GM18867 (cell line): ENCODE data around the gene RNF180.
A peak's percentile ranks its signal among the peaks of the same experiment; 100 is the strongest.

ENCODE experiments used
- ATAC-seq: cut with Tn5 transposase; IDR thresholded peaks from one replicate; pipeline ENCODE4 v1.9.1; 2021; ENCODE audit warnings: mild to moderate bottlenecking, moderate library complexity; ENCODE audit not compliant: unreplicated experiment

Gene RNF180, protein sequence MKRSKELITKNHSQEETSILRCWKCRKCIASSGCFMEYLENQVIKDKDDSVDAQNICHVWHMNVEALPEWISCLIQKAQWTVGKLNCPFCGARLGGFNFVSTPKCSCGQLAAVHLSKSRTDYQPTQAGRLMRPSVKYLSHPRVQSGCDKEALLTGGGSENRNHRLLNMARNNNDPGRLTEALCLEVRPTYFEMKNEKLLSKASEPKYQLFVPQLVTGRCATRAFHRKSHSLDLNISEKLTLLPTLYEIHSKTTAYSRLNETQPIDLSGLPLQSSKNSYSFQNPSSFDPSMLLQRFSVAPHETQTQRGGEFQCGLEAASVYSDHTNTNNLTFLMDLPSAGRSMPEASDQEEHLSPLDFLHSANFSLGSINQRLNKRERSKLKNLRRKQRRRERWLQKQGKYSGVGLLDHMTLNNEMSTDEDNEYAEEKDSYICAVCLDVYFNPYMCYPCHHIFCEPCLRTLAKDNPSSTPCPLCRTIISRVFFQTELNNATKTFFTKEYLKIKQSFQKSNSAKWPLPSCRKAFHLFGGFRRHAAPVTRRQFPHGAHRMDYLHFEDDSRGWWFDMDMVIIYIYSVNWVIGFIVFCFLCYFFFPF

DNA sequence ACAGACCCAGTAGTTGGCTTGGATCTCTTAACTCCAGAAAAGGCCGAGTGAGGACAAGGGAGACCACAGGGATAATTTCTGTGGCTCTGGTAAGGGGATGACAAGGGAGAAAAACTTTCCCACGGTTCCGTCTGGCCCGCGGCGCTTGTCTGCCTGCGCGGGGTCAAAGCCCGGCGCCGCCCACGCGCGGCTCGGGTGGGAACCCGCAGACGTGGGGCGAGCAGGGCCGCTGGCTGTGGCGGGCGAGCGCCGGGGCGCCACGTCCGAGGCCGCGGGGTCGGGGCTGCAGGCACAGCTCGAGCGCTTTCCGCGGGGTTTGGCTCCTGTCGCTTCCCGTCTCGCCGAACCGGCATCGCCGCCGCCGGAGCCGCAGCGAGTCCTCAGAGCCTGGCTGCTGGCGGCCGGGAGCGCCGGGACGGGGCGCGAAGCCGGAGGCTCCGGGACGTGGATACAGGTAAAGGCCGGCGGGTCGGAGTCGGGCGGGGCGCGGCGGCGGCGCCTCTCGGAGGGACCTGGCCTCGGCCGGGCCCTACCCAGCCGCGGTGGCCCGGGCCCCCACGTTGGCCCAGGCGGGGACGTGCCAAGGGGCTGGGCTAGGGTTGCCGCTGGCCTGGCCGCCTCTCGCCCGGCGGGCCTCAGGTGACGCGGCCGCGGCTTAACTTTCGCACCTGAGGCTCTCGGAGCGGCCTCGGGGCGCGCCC is at the start of gene RNF180:
RNF180 (plus strand) TSS at position 344 of the 701 bp plus-strand sequence. CDS start 34,965 bp downstream, outside the sequence.
- ATAC-seq = no peak

DNA sequence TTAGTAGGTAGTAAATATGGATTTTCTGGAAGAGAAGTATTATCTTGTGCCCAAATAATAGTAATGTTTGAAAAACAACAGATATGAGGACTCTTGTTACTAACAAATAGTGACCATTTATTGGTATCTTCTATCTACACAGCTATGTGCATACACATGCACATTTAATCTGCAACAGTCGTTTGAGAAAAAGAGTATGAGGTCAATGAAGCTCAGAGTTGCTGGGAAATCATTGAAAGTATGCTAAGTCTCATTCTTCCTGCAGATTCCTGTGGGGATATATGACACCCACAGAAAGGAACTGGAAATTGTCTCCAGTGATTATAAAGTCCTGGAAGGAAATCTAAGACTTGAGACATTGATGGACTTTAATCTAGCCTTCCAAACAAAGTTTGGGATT is 40.1 kb upstream of the RNF180 start:
- ATAC-seq = no peak

DNA sequence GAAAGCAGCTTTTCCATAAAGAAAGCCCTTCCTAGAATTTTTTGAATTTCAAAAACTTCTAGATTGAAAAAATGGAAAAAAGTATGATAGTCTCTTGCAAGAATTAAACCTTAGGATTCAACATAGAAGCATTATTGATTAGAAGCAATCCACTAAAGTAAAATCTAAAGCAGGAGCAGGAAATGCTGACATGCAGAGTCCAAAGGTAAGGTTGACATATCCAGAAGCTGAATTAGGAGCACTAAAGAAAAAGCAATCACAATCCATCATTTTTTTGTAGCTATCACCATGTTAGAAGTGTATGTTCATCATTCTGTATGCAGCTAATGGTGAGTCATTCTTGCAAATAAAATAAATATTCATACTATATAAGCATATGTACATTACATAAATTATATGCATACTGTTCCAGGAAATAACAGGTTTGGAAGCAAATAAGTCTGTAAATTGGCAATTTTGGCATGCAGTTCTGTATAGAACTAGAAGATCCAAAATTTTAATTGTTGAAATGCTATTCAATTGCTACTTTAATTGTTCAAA is 39.4 kb upstream of the RNF180 start:
- no peak for ATAC-seq

DNA sequence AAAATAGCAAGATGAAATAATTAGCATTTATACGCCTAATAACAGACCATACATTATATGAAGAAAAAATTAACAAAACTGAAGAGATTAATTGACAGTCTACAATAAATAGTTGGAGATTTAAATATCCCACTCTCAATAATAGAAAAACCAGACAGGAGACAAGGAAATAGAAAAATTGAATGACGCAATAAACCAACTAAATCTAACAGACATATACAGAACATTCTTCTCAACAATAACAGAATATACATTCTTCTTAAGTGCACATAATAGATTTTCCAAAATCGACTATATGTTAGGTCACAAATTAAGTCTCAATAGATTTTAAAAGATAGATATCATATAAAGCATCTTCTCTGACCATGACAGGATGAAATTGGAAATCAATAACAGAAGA is 25.6 kb upstream of the RNF180 start:
- ATAC-seq = no peak

DNA sequence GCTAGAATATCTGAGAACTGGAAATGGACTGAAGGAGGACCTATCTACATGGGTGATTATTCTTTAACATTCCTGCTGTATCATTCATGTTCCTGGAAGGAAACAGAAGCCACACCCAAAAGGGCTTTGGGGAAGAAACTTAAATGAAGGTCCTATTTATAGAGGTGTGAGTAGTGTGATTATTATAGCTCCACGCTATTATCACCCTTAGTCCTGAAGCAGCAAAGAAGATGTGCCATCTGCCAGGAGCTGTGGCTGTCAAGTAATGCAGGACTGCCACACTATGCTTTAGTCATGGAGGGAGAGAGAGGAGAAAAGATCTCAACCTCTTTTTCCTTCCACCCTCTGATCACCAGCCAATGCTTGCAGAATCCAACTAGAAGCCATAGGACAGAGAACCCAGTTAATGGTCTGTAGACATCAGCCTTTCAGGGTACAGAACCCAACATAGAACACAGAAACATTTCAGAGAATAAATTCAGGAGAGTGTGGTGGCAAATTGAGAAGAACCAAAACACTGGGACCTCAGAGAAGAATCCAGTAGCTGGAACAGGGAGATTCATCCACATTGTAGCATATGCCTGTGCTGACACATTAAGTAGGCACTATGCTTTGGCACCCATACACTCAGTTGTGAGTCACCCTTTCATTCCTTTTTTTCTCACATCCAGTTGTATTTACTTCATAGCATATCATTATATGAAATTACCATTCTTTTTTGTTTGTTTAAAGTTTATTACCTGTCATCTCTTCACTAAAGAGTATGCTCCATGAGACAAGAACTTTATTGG is 21.0 kb upstream of the RNF180 start:
- ATAC-seq = no peak

DNA sequence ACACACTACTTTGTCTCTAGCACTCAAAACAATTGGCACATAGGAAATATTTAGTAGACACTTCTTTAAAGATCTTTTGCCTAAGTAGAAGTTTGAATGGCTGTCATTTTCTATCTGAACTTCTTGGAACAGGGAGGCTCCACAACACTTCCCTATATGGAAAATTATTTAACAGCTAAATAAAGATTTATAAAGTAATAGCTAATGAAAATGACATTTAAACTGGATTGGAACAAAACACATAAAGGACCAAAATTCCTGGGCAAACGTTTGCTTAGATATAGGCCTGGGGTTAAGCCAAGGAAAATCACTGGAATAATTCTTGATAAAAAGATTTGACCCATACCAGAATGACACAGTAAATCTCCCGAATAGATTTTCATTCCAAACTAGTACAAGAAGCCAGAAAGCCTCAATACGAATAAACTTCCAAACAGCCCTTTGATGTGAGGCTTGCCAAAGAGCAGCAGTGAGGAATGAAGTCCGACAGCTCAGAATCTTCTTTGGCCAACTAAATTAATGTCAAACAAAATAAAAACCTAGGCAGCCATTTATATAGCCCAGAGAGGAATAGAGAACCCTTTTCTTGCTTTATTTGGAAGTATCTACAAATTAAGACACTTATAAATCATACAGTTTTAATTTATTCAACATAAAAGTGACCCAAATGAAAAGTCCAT is 20.3 kb upstream of the RNF180 start:
- ATAC-seq = no peak

DNA sequence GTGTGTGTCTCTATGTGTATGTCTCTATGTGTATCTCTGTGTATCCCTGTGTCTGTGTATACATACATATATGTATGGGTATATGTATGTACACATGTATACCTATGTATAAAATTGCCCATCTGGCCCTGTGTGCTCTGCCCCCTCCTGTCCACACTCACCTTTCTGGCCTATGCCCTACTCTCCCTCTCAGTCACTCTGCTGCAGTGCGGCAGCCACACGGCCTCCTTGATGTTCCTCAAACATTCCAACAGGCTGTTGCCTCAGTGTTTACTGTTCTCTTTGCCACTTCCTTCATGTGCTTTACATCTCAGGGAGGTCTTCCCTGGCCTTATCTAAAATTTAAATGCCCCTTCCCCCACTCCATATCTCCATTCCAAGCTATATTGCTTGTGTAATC is 18.3 kb upstream of the RNF180 start:
- ATAC-seq = no peak

DNA sequence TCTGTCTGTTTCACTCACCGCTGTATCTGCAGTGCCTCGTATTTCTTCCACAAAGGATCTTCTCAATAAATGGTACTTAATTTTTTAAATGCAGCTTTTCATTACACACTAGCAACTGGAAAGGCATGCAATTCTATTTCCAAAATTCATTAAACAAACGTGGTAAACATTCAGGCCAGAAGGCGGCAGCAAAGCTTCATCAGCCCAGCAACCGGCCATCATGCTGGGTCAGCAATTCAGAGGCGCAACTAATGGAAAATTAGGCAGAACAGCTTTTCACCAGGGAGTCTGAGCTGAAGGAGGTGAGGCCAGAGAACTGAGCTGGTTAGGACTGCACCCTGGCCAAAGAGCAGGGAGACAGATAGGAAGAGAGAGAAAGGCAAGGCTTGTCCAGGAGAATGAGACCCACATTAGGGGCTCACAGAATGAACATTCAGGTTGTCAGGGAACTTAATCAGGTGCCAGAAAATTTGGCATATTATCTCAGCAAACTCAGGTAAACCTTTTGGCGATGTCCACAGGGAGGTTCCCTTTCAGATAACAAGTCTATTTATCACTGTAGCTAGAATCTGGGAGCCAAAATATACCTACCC is 17.7 kb upstream of the RNF180 start:
- ATAC-seq = peak; percentile 60

DNA sequence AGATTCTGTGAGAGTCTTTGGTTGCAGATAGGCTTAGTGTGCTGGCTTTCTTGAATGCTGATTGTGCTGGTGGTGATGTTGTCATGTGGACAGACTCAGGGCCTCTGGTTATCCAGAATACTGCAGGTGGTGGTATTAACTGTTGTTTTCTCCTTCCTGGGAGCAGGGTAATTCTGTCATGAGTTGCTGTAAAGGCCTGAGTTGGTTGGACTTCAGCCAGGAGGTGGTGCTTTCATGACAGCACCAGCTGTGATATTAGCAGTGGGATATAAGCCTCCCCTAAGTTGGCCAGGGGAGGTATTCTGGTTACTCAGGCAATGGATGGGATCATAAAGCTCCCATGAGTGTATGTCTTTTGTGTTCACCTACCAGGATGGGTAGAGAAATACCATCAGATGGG is 16.4 kb upstream of the RNF180 start:
- ATAC-seq = no peak

DNA sequence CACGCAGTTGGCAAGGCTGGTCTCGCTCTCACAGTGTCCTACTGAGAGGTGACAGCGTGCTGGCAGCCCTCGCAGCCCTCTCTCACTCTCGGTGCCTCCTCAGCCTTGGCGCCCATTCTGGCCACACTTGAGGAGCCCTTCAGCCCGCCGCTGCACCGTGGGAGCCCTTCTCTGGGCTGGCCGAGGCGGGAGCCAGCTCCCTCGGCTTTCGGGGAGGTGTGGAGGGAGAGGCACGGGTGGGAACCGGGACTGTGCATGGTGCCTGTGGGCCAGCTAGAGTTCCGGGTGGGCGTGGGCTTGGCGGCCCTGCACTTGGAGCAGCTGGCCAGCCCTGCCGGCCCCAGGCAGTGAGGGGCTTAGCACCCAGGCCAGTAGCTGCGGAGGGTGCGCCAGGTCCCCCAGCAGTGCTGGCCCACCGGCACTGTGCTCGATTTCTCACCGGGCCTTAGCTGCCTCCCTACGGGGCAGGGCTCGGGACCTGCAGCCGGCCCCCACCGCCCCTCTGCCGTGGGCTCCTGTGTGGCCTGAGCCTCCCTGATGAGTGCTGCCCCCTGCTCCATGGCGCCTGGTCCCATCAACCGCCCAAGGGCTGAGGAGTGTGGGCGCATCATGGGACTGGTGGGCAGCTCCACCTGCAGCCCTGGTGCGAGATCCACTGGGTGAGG is 15.7 kb upstream of the RNF180 start:
- ATAC-seq = no peak

DNA sequence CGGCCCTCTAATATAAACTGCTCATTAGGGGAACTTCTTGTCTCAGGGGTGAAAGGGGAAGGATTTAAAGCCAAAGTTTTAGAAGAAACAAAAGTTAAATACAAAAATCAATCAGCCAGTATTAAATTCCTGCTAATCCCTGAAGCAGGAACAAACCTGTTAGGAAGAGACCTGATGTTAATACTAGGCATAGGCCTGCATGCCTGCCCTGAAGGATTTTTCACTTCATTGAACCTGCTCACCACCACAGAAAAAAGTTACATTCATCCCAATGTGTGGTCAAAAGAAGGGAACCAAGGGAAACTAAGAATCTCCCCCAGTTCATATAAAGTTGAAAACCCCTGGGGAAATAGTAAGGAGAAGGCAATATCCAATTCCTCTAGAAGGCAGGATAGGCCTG is 9.4 kb upstream of the RNF180 start:
- ATAC-seq = no peak

DNA sequence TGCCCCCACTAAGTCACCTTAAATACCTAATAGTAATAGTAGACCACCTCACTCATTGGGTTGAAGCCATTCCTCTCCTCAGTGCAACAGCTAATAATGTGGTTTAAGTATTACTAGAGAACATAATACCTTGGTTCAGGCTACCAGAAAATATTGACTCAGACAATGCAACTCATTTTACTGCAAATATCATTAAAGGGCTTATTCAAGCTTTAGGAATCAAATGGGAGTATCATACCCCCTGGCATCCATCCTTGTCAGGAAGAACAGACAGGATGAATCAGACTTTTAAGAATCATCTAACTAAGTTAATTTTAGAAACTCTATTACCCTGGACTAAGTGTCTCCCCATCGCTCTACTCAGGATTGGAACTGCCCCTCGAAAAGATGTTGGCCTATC is 6.8 kb upstream of the RNF180 start:
- ATAC-seq = no peak

DNA sequence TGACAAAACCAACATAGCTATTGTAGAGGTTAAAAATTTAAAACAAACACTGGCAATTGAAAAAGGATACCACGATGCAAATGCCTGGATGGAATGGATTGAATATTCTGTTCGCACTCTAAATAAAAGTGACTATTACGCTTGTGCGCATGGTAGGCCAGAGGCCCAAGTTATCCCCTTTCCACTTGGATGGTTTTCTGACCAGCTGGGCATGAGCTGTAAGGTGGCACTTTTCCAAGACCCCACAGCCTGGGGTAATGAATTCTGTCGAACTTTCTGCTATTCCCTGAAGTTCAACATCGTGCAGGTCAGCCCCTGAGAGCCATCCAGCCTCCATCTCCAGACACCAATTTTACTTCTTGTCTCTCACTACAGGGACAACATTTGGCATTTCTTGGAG is 5.4 kb upstream of the RNF180 start:
- no peak for ATAC-seq

DNA sequence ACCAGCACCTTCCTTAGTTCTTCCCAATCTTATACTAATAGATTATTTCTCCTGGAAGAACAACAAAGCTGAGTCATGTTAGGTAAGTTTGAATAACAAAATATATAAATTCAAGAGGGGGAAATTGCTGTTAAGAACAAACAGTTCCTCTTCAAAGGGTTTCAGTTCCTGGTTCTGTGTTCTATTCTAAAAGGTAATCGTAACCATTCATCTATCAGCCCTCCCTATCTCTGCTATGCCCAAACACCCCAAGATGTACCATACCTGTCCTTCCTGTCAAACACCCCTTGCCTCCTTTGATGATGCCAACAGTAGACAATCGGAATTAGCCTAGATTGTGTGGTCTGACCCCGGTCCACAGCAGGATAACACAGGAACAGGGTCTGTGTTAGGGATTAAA is 4.2 kb upstream of the RNF180 start:
- ATAC-seq = peak; percentile 83

DNA sequence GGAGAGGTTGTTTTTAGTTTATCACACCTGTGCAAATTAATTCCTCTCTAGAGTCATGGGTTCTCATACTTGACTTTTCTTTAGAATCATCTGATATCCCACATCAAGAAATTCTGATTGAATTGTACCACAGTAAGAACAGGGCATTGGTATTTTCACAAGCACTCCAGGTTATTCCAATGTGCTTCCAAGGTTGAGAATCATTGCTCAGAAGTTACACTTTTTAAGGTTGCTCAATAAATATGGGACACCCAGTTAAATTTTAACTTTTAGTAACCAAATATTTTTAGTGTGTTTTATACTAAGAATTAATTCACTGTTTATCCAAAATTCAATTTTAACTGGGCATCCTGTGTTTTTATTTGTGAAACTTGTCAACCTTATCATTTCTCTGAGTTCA is 2.5 kb upstream of the RNF180 start:
- ATAC-seq = no peak

DNA sequence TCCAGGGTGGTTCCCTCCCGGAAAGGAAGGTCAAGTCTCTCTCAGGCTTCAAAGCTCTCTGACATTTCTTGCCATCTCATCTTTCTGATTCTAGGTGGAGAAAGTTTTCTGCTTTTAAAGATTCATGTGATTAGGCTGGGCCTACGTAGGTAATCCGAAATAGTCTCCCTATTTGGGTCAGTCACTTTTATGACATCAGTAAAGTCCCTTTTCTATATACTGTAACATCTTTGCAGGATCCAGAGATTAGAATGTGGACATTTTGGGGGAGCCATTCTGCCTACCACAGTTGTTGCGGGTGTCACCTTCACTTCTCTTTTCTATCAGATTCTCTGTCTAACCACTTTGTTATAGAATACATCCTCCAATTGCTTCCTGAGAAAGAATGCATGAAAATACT is 1.9 kb upstream of the RNF180 start:
- ATAC-seq = no peak

DNA sequence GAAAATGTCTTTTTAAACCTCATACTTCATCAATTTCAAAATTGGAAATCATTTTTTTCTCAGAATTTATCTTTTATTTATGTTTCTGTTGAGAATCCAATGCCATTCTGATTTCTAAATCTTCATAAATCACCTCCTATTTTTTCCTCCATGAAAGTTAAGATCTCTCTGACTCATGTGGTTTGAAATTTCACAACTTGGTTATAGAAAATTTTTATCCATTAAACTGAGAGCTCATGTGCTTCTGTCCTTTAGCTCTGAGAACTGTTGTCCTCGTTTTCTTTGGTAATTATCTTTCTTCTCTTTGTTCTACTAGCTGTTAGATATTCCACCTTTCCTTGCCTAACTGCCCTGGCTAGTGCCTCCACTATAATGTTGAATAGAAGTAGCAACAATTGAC is 1.5 kb upstream of the RNF180 start:
- no peak for ATAC-seq

DNA sequence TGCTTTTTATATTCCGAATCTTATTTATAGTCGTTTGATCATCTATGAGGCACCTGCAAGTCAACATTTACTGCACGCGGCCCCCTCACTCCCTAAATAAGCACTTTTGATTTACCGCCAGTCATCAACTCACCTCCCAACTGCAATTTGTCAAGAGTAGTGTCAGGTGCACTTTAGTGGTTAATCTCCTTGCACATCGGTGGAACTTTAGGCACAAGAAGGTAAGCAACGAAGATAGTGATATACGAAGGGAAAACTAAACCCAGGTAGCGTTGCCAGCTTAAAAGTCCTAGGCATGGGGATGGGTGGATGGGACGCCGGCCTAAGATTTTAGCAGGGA is 513 bp upstream of the RNF180 start:
- no peak for ATAC-seq

DNA sequence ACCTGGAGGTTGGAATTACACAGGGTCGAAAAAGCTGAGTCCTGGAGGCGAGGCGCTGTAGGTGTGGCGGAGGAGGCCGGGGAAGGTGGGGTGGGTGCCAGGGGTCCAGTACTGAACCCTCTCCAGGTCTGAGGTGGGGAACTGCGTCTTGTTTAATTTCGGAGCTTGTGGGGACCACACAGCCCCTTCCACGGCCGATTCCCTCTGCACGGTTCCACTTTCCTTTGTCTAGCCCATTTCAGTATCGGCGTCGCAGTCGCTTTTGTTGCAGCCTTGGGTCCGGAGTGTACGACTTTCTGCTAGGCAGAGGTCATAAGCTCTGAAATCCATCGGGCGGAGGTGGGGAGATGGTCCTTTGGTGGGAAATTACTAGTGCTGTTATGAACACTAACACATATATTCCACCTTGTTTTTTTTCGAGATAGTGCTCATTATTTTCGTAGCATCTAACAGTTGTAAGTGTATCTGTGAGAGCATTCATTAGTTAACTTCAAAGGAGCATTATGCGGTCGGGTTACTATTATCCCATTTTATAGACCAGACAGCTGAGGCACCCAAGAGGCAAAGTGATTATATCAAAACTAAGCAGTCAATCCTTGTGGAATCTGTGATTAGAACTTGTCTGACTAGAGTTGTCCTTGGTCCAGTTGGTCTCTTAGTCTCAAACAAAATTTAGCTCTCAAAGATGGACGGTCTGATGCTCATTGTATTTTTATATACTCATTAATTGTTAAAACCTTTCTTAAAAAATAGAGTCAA is 737 bp downstream of the RNF180 start:
- ATAC-seq = no peak
